GM12872 (cell line): ENCODE measurements around the gene DNAJC4.

ENCODE experiments used
- CTCF ChIP-seq: IDR thresholded peaks from 3 replicates; pipeline ENCODE4 v1.5.1; 2011; ENCODE audit warnings: low read depth, mild to moderate bottlenecking, low read length, moderate library complexity; ENCODE audit not compliant: insufficient read depth

DNAJC4 gene

GRCh38 chr11:64260147-64260708 lies 29.9 kb downstream of the DNAJC4 start:
- no peak for TF ChIP-seq CTCF

GRCh38 chr11:64261556-64262080 lies 31.3 kb downstream of the DNAJC4 start:
- TF ChIP-seq CTCF: no peak

GRCh38 chr11:64262271-64263002 lies 32.1 kb downstream of the DNAJC4 start:
- no peak for TF ChIP-seq CTCF

GRCh38 chr11:64263021-64263946 lies 32.9 kb downstream of the DNAJC4 start:
- TF ChIP-seq CTCF: no peak

GRCh38 chr11:64263947-64264317 lies 33.6 kb downstream of the DNAJC4 start:
- no peak for TF ChIP-seq CTCF

GRCh38 chr11:64264371-64264852 lies 34.1 kb downstream of the DNAJC4 start:
- TF ChIP-seq CTCF: no peak
